Measurements from ENCODE around the gene GDPGP1.
A peak's percentile ranks its signal among the peaks of the same experiment; 100 is the strongest.
"Not testable (repeated sequence)": the region's sequence is repeated elsewhere in the genome, so short reads cannot be mapped to it uniquely, and the experiment has no call there.

Gene GDPGP1

DNA sequence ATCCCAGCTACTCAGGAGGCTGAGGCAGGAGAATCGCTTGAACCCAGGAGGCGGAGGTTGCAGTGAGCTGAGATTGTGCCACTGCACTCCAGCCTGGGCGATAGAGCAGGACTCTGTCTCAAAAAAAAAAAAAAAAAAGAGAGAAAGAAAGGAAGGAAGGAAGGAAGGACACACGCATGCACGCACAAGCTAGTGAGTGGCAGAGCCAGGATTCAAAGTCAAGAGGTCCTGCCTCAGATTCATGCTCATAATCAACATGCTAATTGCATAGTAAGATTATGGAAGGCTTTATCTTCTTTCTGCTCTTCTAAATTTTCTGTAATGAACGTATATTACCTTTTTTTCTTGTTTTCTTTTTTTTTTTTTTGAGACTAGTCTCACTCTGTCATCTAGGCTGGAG, 26.7 kb downstream of the GDPGP1 start:
- DNase-seq (ENCODE audit: low read depth in 2 of 2) = not testable (repeated sequence)

DNA sequence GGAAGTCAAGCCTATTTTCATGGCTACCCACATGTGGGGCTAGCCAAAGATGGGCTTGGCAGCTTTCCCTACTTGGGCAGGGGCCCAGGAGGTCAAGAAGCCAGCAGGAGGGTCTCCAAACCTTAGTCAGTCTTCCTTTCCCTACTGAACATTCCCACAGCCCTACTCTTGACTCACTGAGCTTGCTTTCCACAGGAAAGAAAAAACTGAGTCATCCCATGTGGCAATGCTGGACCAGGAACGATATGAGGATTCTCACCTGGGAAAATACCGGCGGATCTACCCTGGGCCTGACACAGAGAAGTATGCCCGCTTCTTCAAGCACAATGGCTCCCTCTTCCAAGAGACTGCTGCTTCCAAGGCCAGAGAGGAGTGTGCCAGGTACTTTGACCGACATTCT, 27.8 kb downstream of the GDPGP1 start:
- no peak for DNase-seq (ENCODE audit: low read depth in 2 of 2)

DNA sequence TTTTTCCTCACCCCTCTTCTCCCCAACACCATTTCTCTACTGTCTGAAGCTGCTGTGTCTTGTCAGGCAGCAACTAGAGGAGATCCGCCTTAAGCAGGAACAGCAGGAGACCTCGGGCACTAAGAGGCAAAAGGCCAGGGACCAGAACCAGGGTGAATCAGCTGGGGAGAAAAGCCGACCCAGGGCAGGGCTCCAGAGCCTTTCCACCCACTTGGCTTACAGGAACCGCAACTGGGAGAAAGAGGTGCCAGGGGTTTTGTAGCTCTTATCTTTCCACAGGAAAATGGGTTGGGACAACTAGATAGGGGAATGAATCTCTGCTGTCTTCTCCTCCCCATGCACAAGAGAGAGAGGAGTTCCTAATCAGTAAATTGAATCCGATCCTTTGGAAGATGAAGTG, 28.4 kb downstream of the GDPGP1 start:
- no peak for DNase-seq (ENCODE audit: low read depth in 2 of 2)

DNA sequence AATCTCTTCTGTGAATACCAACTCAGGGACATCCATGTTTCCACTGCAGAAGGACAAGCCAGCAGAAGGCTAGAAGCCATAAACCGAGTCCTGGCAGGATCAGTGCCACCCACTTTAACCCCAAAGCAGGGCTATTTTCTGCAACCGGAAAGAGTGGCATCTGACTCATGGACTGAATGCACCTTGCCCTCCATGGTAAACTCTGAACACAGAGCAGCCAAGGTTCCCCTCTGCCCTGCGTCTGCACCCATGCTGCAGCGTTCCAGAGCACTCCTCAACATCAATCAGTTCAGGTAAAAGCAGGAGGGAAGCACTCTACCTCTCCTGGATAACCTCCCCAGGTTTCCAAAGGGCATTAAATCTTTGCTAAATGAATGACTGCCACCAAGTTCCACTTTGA, 30.7 kb downstream of the GDPGP1 start:
- no peak for DNase-seq (ENCODE audit: low read depth in 2 of 2)

GRCh38 chr15:90265271-90266060, 31.5 kb downstream of the GDPGP1 start, which contains the start of gene NGRN:
Gene NGRN, plus strand, starts transcription at chr15:90265672. Its CDS starts 41 bp downstream, at chr15:90265713.
- peak; percentile 82 to 83 for DNase-seq (ENCODE audit: low read depth in 2 of 2)

DNA sequence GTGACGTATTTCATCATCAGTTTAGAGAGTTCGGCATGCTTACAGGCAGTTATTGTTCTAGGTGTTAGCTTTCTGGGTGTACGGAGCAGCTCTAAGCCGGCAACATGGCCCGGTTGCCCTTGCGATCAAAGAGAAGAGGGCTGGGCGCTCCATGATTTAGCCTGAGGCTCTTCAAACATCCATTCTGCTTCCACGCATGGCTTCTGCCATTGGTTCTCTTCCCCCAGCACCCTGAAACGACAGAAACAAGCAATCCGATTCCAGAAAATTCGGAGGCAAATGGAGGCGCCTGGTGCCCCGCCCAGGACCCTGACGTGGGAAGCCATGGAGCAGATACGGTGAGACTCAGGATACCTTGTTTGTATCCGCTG, 32.0 kb downstream of the GDPGP1 start:
- peak in 1 of 2 donors; percentile 8 for DNase-seq (ENCODE audit: low read depth in 2 of 2)

- DNase-seq (ENCODE audit: low read depth in 2 of 2) = no peak
These were observed 32.5 kb downstream of the GDPGP1 start for GRCh38 chr15:90266485-90266884.

- DNase-seq (ENCODE audit: low read depth in 2 of 2) = no peak
These were observed 34.4 kb downstream of the GDPGP1 start for GRCh38 chr15:90268415-90268814.

- no peak for DNase-seq (ENCODE audit: low read depth in 2 of 2)
These were observed 36.6 kb downstream of the GDPGP1 start for GRCh38 chr15:90270502-90271150.

DNA sequence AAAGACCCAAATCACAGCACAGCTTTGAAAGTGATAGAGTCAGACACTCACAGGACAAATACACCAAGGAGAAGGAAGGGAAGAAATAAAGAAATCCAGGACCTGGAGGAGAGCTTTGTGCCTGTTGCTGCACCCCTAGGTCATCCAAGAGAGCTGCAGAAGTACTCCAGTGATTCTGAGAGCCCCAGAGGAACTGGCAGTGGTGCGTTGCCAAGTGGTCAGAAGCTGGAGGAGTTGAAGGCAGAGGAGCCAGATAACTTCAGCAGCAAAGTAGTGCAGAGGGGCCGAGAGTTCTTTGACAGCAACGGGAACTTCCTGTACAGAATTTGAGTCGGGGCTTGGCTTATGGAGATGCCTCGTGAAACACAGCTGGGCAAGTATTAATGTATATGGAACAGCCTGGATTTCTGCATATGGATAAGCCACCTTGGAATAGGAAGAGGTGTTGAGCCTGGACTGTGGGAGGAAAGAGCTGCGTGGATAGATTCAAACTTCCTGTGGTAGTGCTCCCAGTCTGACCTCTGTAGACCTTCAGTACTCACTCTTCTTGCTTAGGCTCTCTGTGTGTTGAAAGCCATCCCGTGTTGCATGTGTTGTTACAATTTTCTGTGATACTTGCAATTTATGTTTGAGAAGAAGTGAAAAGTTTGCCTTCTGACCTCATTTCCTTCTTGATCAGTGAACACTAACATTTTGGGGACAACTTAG, 37.6 kb downstream of the GDPGP1 start:
- DNase-seq (ENCODE audit: low read depth in 2 of 2) = no peak

DNA sequence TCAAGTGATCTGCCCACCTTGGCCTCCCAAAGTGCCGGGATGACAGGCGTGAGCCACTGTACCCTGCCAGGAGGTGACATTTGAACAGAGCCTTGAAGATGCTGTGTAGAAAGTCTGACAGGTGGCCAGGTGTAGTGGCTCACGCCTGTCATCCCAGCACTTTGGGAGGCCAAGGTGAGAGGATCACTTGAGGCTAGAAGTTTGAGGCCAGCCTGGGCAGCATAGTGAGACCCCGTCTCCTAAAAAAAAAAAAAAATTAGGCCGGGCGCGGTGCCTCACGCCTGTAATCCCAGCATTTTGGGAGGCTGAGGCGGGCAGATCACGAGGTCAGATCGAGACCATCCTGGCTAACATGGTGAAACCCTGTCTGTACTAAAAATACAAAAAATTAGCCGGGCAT, 44.5 kb downstream of the GDPGP1 start:
- DNase-seq (ENCODE audit: low read depth in 2 of 2) = not testable (repeated sequence)

DNA sequence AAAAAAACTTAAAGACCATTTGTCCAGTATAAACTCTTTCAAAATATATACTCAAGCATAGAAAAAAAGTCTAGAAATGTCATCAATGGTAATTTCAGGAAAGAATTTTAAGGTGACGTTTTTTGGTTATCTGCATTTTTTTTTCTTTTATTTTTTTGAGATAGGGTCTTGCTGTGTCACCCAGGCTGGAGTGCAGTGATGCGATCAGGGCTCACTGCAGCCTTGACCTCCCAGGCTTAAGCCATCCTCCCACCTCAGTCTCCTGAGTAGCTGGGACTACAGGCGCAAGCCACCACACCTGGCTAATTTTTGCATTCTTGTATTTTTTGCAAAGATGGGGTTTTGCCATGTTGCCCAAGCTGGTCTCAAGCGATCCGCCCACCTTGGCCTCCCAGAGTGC, 46.7 kb downstream of the GDPGP1 start:
- not testable (repeated sequence) for DNase-seq (ENCODE audit: low read depth in 2 of 2)

DNA sequence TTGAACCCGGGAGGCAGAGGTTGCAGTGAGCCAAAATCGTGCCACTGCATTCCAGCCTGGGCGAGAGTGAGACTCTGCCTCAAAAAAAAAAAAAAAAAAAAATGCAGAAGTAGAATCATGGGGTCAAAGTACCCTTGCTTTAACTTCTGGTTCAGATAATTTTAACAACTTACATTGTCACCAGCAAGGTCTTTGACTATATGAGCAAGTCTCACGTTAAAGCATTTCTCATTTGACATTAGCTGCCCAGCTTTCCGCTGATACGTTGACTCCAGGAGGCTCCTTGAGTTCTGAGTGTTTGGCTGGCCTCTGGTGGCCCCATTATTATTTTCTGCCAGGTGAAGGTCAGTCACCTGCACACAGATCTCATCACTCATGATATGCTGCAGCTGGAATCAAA, 47.6 kb downstream of the GDPGP1 start:
- not testable (repeated sequence) for DNase-seq (ENCODE audit: low read depth in 2 of 2)

DNA sequence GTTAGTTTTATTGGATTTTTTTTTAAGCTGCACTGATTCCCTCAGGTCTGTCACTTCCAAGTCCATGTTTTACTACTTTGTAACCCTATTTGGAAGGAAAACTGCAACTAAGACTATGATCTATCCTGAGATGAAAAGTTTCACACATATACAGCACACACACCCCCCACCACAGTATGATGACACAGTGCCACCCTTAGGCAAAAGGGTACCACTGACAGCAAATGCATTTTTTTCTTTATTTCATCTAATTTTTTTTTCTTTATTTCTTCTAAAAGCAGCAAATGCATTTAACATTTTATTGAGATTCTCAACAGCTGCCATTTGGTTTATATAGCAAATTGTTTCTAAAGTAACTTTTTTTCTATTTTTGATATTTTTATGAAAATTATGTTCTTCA, 52.7 kb downstream of the GDPGP1 start:
- no peak for DNase-seq (ENCODE audit: low read depth in 2 of 2)

GRCh38 chr15:90287101-90287500, 53.1 kb downstream of the GDPGP1 start:
- DNase-seq (ENCODE audit: low read depth in 2 of 2) = no peak

DNA sequence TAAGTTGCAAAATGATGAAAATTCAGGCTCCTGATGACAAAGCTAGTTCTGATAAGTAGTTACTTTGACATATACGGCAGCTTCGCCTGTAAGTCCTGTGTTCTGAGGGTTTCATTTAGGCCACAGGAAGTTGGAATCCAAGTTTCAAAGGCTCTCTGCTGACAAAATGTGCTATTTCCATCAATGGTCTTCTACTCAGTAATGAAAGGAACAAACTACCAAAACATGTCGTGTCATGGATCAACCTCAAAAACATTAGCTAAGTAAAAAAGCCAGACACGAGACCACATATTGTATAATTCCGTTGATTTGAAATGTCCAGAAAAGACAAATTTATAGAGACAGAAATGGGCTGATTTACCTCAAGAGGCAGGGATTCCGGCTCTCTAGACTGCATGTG, 53.9 kb downstream of the GDPGP1 start:
- no peak for DNase-seq (ENCODE audit: low read depth in 2 of 2)

GRCh38 chr15:90291679-90292356, 57.8 kb downstream of the GDPGP1 start:
- no peak for DNase-seq (ENCODE audit: low read depth in 2 of 2)

DNA sequence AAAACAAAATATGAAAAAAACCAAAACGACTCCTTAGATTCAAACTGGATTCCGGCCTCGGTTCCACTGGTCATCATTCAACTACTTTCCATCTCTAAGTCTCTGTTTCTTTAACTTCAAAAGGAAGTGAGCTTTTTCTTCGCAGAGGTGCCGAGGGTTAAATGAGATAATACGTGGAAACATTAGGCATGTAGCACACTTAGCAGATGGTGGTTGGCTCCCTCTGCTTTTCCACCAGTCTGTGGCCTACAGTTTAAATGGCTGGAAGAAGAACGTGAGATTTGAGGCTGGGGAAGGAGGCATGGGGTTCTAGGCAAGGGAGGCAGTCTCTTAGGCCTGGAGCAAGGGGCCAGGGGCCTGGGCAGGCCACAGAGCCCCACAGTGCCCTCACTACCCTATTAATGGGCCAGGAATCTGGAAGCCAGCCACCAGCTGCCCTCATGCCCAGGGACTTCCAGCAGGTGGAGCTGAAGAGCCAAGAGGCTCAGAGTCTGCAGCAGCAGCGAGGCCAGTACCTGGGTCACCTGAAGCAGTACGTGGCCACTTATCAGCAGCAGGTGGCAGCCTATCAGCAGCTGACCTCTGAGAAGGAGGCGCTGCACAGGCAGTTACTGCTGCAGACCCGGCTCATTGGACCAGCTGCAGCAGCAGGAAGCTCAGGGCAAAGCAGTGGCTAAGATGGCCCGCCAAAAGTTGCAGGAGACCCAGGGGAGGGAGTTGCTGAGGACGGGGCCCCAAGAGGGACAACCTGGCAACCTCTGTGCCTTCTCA, 59.2 kb downstream of the GDPGP1 start:
- peak; percentile 29 to 49 for DNase-seq (ENCODE audit: low read depth in 2 of 2)

DNA sequence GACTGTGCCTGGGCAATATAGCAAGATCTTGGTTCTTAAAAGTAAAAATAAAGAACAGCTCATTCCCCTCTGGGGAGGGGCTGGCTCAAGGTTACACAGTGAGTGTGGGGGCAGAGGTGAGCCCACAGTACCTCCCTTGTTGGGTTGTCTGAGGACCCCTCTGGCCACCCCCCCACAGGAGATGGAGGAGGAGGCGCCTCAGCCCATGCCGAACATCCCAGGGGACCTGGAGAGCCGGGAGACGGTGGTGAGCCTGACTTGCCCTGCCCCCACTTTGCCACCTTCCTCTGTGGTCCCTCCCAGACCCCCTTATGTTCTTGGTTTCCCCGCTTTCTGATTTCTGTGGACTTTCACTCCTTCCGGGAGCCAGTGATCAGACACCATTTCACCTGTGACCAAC, 60.1 kb downstream of the GDPGP1 start:
- no peak for DNase-seq (ENCODE audit: low read depth in 2 of 2)

DNA sequence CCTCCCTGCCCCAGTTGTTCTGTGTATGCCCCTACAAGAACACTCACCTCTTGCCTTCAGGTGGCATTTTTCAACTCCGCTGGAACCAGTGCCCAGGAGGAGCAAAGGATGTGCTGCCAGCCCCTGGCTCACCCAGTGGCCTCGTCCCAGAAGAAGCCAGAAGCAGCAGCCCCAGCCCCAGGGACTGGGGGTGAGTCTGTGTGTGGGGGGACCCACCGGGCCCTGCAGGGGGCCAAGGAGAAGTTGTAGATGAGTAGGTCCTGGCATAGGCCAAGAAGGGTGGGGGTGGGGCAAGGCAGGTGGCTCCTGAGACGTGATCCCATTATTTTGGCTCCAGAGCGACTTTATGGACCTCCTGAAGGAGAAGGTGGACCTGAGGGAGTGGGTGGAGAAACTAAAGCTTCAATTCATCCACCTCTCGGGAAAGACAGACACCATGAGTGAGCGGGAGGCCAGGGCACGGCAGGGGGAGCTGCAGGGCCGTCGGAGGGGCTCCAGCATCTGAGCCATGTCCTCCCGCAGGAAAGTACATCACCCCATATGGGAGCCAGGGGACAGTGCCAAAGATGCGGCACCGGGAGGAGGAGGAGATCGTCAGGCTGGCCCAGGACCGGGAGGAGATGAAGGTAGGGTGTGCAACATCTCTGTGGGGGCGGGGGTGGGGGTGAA, 60.7 kb downstream of the GDPGP1 start:
- no peak for DNase-seq (ENCODE audit: low read depth in 2 of 2)

DNA sequence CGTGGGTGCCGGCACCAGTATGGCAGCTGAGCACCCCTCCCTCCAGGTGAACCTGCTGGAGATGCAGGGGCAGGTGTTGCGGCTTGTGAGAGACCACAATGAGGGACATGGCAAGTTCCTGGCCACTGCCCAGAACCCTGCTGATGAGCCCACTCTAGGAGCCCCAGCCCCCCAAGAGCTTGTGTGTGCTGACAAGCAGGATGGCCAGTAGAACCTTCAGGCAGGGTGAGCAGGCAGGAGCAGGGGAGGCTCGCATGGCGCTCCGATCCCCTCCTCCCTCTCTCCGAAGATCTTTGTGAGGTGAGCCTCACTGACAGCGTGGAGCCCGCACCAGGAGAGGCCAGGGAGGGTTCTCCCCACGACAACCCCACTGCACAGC, 61.2 kb downstream of the GDPGP1 start:
- DNase-seq (ENCODE audit: low read depth in 2 of 2) = no peak

Measured in stimulated activated CD8-positive, alpha-beta memory T cell treated with anti-CD3 and anti-CD28 coated beads, Interleukin-7, amount 100 ng/mL, for 1 hour (primary cell).